A673 (cell line): Measurements from ENCODE around the gene CBX1. TPM values are rescaled to one million over a fixed set of nuclear protein-coding genes. Genes with fewer than 3 reads are reported as not detected.

Source experiments
- Bru-seq: library from RNA; stranded (reverse); fragments of 400-500 nt; gene quantifications from one replicate; lab custom pipeline; 2021; lab: Mats Ljungman, UMichigan
- BruChase-seq, 2 experiments: library from RNA; stranded (reverse); fragments of 400-500 nt; gene quantifications; one replicate each; lab custom pipeline; 2021; lab: Mats Ljungman, UMichigan
- BruUV-seq: library from RNA; stranded (reverse); fragments of 400-500 nt; replicated peaks from 2 replicates; lab custom pipeline; 2021; lab: Mats Ljungman, UMichigan
- CTCF ChIA-PET: fragments of 300-600 bp; sonication (Branson Sonifier 250); formaldehyde crosslinking; loops from one replicate; lab custom pipeline; 2022; ENCODE audit warnings: antibody characterized with exemption; lab: Charles Lee
- POLR2A ChIA-PET: fragments of 300-600 bp; sonication (Branson Sonifier 250); formaldehyde crosslinking; loops from one replicate; lab custom pipeline; 2022; ENCODE audit warnings: antibody characterized with exemption; ENCODE audit not compliant: low non-redundant PET; lab: Charles Lee
- DNase-seq: peaks from one replicate; pipeline ENCODE4 v3.0.0-alpha.2; 2015; ENCODE audit warnings: low spot score
- H3K27ac ChIP-seq: fragments of 200-600 bp; sonication (generic); 2 replicates; pipeline ENCODE4 v1.5.1; 2016; ENCODE audit warnings: mixed run types, low read depth, mild to moderate bottlenecking, mixed read lengths, antibody characterized with exemption, low read length; ENCODE audit not compliant: poor library complexity, severe bottlenecking
- H3K27me3 ChIP-seq: fragments of 200-600 bp; sonication (generic); replicated peaks from 2 replicates; pipeline ENCODE4 v1.6.1; 2017; ENCODE audit warnings: mixed run types, low read depth, mild to moderate bottlenecking, mixed read lengths, antibody characterized with exemption, low read length; ENCODE audit not compliant: insufficient read depth, poor library complexity
- H3K36me3 ChIP-seq: fragments of 200-600 bp; sonication (generic); 2 replicates; pipeline ENCODE4 v1.6.1; 2016; ENCODE audit warnings: mixed run types, mild to moderate bottlenecking, mixed read lengths, antibody characterized with exemption, low read length; ENCODE audit not compliant: insufficient read depth, poor library complexity, severe bottlenecking
- H3K4me1 ChIP-seq: fragments of 200-600 bp; sonication (generic); 2 replicates; pipeline ENCODE4 v1.6.1; 2017; ENCODE audit warnings: mixed run types, mild to moderate bottlenecking, mixed read lengths, antibody characterized with exemption, low read length; ENCODE audit not compliant: insufficient read depth, poor library complexity, severe bottlenecking
- H3K4me3 ChIP-seq: fragments of 200-600 bp; sonication (generic); 2 replicates; pipeline ENCODE4 v1.5.1; 2016; ENCODE audit warnings: low read depth, mixed run types, mild to moderate bottlenecking, mixed read lengths, low read length; ENCODE audit not compliant: poor library complexity, severe bottlenecking
- H3K9me3 ChIP-seq: fragments of 200-600 bp; sonication (generic); 2 replicates; pipeline ENCODE4 v1.6.1; 2016; ENCODE audit warnings: mixed run types, low read depth, mild to moderate bottlenecking, mixed read lengths, antibody characterized with exemption, low read length; ENCODE audit not compliant: poor library complexity, severe bottlenecking
- EZH2 ChIP-seq: fragments of 200-600 bp; sonication (generic); IDR thresholded peaks from 2 replicates; pipeline ENCODE4 v1.6.1; 2017; ENCODE audit warnings: borderline replicate concordance, low read depth, mild to moderate bottlenecking, mixed read lengths, antibody characterized with exemption, low read length; ENCODE audit not compliant: poor library complexity, severe bottlenecking
- intact Hi-C: fragments of 100-400 bp; cut with micrococcal nuclease; formaldehyde crosslinking; loops from one replicate; pipeline ENCODE4 v1.10.0; 2022; ENCODE audit not compliant: unreplicated experiment
- long read RNA-seq: library from polyadenylated mRNA; stranded (forward); transcript quantifications from one replicate; pipeline ENCODE4 v2.0.0, GENCODE V29; 2022
- total RNA-seq: library from RNA; stranded (reverse); gene quantifications from 2 replicates; pipeline ENCODE4 v1.2.3, GENCODE V29; 2021
- TF ChIP-seq, protein P1 (sequence below): fragments of 300-800, 200-600 bp; sonication (generic); conservative IDR thresholded peaks from 2 replicates; pipeline ENCODE4 v1.5.1; 2017; ENCODE audit warnings: low read depth, mild to moderate bottlenecking, antibody characterized with exemption, low read length, moderate library complexity, mixed read lengths

The CBX1 gene
- total RNA-seq = 121 and 139 TPM in 2 replicates
- Bru-seq, nascent RNA = percentile 82 among the genes with signal in this experiment
- BruChase-seq, experiment 1, labeled RNA remaining after a 2-hour chase = percentile 89 among the genes with signal in this experiment
- percentile 95 among the genes with signal in this experiment for BruChase-seq, experiment 2, labeled RNA remaining after a 6-hour chase
- long read RNA-seq, transcript CBX1-201 (5 exons, 2,232 nt) = major isoform, 46 of 73 reads
- long read RNA-seq, partial matches to known transcripts = 5 of 73 reads
- long read RNA-seq, other reads (novel, unspliced or antisense) = 21 of 73 reads

DNA sequence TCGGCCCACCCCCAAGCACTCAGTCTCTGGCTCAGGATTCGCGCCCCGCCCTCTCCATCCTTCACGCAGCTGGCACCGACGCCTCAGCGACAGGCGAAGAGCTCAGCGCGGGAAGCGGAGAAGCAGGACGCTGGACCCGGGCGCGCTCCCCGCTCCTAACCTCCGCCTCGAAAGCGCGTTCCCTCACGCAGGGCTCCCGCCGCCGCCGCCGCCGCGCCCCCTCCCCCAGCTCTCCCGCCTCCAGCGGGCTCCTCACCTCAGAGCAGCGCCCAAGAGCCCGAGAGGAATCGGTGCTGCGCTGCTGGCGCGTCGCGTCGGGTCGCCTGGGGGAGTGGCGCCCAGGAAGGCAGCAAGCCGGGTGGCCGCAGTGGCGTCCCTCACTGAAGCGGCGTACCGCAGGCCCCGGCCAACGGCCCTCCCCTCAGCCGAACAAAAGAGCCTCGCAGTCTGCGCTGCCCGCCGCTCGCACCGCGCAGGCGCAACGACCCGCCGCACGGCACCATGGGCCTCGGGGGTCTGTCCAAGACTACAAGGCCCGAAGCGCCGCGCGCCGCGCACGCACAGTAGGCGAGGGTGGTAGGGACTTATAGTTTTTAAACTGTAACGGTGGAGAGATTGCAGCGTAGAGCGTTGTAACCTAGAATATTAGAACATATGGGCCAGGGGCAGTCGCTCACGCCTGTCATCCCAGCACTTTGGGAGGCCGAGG lies at the start of gene CBX1:
TSS of gene CBX1 (minus strand) at position 467 of the 709 bp plus-strand sequence. CDS start 24,474 bp downstream, outside the sequence.
- Histone ChIP-seq H3K27me3 (no peaks in the 10 kb centered on the region), H3K27ac (peak within 1 kb of the TSS; percentile 93), H3K9me3 (no peaks in the 10 kb centered on the region), H3K4me3 (peak within 1 kb of the TSS; percentile 83), H3K36me3 (no peaks in the 10 kb centered on the region), H3K4me1 (peaks cover 6% of the 10 kb centered on the region)
- POLR2A ChIA-PET = interaction anchor here (0.6 kb wide), 1 partner anchor 49 kb away, joined by 3 read pairs; no protein-coding TSS in a partner anchor
- no peak for TF ChIP-seq EZH2
- TF ChIP-seq, protein P1, sequence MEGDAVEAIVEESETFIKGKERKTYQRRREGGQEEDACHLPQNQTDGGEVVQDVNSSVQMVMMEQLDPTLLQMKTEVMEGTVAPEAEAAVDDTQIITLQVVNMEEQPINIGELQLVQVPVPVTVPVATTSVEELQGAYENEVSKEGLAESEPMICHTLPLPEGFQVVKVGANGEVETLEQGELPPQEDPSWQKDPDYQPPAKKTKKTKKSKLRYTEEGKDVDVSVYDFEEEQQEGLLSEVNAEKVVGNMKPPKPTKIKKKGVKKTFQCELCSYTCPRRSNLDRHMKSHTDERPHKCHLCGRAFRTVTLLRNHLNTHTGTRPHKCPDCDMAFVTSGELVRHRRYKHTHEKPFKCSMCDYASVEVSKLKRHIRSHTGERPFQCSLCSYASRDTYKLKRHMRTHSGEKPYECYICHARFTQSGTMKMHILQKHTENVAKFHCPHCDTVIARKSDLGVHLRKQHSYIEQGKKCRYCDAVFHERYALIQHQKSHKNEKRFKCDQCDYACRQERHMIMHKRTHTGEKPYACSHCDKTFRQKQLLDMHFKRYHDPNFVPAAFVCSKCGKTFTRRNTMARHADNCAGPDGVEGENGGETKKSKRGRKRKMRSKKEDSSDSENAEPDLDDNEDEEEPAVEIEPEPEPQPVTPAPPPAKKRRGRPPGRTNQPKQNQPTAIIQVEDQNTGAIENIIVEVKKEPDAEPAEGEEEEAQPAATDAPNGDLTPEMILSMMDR = no peak
- peak; percentile 99 for DNase-seq
- BruUV-seq = no TSS peak
- intact Hi-C loops = no loop called here
- CTCF ChIA-PET = interaction anchor here (1.0 kb wide), 1 partner anchor 77 kb away, joined by 3 read pairs; no protein-coding TSS in a partner anchor

DNA sequence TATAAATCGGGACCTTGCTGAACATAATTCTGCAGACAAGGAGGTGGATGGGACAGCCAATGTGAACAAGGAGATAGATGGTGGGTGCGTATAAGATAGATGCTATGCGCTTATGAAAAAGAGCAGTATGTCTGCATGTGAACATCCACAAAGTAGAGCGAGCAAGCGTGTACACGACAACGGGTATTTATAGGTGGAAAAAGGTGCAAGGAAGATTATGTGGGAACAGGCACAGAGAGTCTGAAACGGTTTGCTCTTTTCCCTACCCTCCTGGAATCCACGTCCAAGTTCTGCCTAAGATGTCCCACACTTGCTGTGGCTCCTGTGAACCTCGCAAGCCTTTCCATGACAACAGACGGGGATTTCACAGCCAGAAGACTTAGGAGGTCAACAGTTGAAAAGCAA lies 49.3 kb upstream of the CBX1 start:
- intact Hi-C loops = loop anchor here (5.0 to 10.0 kb wide), 3 partner anchors 184 to 467 kb away; partner anchors contain the start of gene HOXB8
- TF ChIP-seq, protein P1 = no peak
- no peak for TF ChIP-seq EZH2
- Histone ChIP-seq H3K27ac (no peak overlapping the region), H3K27me3 (no peaks in the 10 kb centered on the region), H3K4me3 (no peak overlapping the region), H3K4me1 (peaks cover 42% of the 10 kb centered on the region), H3K36me3 (no peaks in the 10 kb centered on the region), H3K9me3 (no peaks in the 10 kb centered on the region)
- no peak for DNase-seq
- ChIA-PET POLR2A (no interaction called here), CTCF (no interaction called here)
- no TSS peak for BruUV-seq

DNA sequence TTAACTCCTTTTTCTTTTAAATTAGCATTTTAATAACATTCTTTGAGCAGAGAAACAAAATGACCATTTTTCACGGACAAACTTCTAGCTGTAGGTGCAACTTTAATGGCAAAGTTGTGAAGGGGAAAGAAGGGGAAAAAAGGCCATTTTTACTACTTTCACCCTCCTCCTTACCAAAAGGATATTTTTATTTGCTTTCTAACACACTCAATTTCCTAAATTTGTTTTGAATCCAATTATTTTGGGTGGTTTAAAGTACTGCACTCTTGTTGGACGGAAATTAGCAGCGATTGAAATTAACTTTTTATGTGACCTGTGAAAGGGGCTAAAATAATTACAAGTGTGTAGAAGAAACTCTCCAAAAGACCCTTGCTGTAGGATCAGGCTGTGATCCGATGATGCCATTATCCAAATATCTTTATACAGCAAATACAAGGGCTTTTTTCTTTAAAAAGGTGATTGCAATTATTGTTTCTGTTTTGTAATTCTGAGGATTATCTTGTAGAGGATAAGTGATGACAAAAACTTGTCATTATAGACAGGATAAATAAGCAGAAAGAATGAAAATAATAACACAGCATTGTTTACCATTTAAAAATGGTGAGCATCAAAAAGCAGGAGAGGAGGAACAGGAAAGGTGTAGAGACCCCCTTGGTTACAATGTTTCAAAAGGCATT lies 48.6 kb upstream of the CBX1 start:
- Histone ChIP-seq H3K27me3 (no peaks in the 10 kb centered on the region), H3K36me3 (no peaks in the 10 kb centered on the region), H3K4me1 (peaks cover 42% of the 10 kb centered on the region), H3K4me3 (peak overlapping the region; percentile 1), H3K9me3 (no peaks in the 10 kb centered on the region), H3K27ac (no peak overlapping the region)
- no peak for DNase-seq
- TF ChIP-seq, protein P1 = no peak
- no peak for TF ChIP-seq EZH2
- POLR2A ChIA-PET = interaction anchor here (0.6 kb wide), 1 partner anchor 49 kb away, joined by 3 read pairs; no protein-coding TSS in a partner anchor
- intact Hi-C loops = loop anchor here (5.0 to 10.0 kb wide), 3 partner anchors 185 to 467 kb away; partner anchors contain the start of gene HOXB8
- no TSS peak for BruUV-seq
- CTCF ChIA-PET = interaction anchor here (0.7 to 1.2 kb wide), 2 partner anchors 15 to 125 kb away, joined by 3 to 4 read pairs; no protein-coding TSS in a partner anchor
